ENCODE measurements around the gene PRDM4. TPM values are rescaled to one million over a fixed set of nuclear protein-coding genes. Genes with fewer than 3 reads are reported as not detected.
A peak's percentile ranks its signal among the peaks of the same experiment; 100 is the strongest.

The PRDM4 gene
- total RNA-seq, 1 experiment from 2014 or later: 20.5 TPM

DNA sequence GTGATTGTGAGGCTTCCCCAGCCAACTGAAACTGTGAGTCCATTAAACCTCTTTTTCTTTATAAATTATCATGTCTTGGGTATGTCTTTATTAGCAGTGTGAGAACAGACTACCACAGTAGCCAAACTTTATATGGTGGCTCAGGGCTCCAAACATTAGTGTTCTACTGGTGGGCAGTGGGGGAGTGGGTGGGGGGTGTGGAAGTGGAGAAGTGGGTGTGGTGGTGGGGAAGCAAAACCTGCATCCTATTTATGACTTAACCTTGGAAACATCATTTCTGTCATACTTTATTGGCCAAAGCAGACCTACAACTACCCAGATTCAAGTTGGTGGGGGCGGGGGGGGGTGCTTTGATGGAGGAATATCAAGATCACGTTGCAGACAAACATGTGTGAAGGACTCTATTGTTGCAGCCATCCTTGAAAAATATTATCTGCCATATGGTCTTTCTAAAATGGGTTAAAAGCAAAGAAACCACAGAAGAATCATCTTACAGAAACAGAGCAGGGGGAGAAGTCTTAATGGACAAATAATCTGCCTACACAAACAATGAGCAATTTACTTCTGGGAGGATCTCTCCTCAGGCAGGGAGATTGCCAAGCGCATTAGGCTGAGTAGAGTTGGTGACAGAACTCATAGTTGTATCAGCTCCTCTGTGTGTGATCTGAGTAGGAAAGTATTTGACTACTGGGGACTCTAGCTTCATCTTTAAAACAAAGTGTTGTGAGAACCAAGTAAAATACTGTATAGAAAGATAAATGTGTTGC is 76.7 kb downstream of the PRDM4 start:
- POLR2A ChIA-PET: interaction anchor here (0.7 kb wide), 1 partner anchor 49 kb away, joined by 3 read pairs; no protein-coding TSS in a partner anchor

More for the DNA sequence above, 76.7 kb downstream of the PRDM4 start:
- Mint-ChIP-seq H3K27ac (peak overlapping the region; percentile 100), H3K36me3 (peaks cover 13% of the 10 kb centered on the region), H3K9me3 (0 out of 2 replicates have a peak, but pooled peaks cover 4% of the 10 kb centered on the region), H3K27me3 (ENCODE audit: low read depth) (peaks cover 5% of the 10 kb centered on the region; the same call in 1 of the 2 replicates), H3K4me1 (peaks cover 14% of the 10 kb centered on the region), H3K4me3 (peak overlapping the region; percentile 98)
- TF ChIP-seq NFE2L1 (CRISPR knock-in tag; IDR thresholded peaks at IDR 0.05): no peak
- TF ChIP-seq OVOL2 (CRISPR knock-in tag; IDR thresholded peaks at IDR 0.05; ENCODE audit: borderline replicate concordance): no peak
- TF ChIP-seq, protein P1, sequence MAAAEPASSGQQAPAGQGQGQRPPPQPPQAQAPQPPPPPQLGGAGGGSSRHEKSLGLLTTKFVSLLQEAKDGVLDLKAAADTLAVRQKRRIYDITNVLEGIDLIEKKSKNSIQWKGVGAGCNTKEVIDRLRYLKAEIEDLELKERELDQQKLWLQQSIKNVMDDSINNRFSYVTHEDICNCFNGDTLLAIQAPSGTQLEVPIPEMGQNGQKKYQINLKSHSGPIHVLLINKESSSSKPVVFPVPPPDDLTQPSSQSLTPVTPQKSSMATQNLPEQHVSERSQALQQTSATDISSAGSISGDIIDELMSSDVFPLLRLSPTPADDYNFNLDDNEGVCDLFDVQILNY (CRISPR knock-in tag; IDR thresholded peaks at IDR 0.05): no peak
- TF ChIP-seq, protein P2, sequence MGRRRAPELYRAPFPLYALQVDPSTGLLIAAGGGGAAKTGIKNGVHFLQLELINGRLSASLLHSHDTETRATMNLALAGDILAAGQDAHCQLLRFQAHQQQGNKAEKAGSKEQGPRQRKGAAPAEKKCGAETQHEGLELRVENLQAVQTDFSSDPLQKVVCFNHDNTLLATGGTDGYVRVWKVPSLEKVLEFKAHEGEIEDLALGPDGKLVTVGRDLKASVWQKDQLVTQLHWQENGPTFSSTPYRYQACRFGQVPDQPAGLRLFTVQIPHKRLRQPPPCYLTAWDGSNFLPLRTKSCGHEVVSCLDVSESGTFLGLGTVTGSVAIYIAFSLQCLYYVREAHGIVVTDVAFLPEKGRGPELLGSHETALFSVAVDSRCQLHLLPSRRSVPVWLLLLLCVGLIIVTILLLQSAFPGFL (CRISPR knock-in tag; IDR thresholded peaks at IDR 0.05; ENCODE audit: borderline replicate concordance): no peak
- TF ChIP-seq IRF1 (CRISPR knock-in tag; IDR thresholded peaks at IDR 0.05): no peak
- no peak for TF ChIP-seq MLX (CRISPR knock-in tag; IDR thresholded peaks at IDR 0.05)
- no peak for TF ChIP-seq ZNF416 (CRISPR knock-in tag; IDR thresholded peaks at IDR 0.05)
- TF ChIP-seq ZNF425 (CRISPR knock-in tag; conservative IDR thresholded peaks at IDR 0.05): no peak
- TF ChIP-seq EMX1 (CRISPR knock-in tag; IDR thresholded peaks at IDR 0.05): no peak
- TF ChIP-seq GTF2I (CRISPR knock-in tag; conservative IDR thresholded peaks at IDR 0.05): no peak
- TF ChIP-seq NR1H2 (CRISPR knock-in tag; IDR thresholded peaks at IDR 0.05): no peak
- TF ChIP-seq FOXP4 (CRISPR knock-in tag; IDR thresholded peaks at IDR 0.05): no peak
- no peak for DNase-seq (ENCODE audit: low spot score)
- ATAC-seq: no peak
- CTCF ChIA-PET: interaction anchor here (0.7 to 2.4 kb wide), 3 partner anchors 8 to 201 kb away, joined by 3 to 22 read pairs (median 6); no protein-coding TSS in a partner anchor

Other genes starting within 250 kb of the PRDM4 start
- gene PWP1, start 75.3 kb downstream of the PRDM4 start, total RNA-seq (2021): 42.1 to 54.2 TPM (median 46.2 TPM) in 3 replicates
- not detected in 3 replicates for gene ASCL4, start 13.6 kb upstream of the PRDM4 start, total RNA-seq (2021)